GM19193 (cell line): Measurements from ENCODE around the gene PVALB.

Experiments used
- POLR2A ChIP-seq: IDR thresholded peaks from 4 replicates; pipeline ENCODE4 v1.6.1; 2011; ENCODE audit not compliant: insufficient read depth, insufficient read length; ENCODE audit errors: extremely low read depth

PVALB gene

DNA sequence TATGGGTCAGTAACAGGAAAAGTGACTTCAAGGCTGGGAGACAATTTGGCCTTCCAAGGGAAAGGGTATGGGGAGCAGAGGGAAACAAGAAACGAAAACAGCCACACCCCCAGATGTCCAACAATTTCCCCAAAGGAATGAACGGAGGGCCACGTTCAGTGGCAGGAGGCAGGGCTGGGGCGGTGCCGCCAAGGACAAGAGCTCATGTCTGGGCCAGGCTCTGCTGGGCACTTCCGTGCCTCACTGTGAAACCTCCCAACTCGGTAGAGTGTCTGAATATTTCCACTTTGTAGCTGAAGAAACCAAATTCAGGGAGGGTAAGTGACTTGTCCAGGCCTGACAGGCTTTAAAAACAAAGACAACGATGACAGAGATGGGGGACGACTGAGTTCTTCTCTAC lies 52.8 kb downstream of the PVALB start:
- no peak for TF ChIP-seq POLR2A

DNA sequence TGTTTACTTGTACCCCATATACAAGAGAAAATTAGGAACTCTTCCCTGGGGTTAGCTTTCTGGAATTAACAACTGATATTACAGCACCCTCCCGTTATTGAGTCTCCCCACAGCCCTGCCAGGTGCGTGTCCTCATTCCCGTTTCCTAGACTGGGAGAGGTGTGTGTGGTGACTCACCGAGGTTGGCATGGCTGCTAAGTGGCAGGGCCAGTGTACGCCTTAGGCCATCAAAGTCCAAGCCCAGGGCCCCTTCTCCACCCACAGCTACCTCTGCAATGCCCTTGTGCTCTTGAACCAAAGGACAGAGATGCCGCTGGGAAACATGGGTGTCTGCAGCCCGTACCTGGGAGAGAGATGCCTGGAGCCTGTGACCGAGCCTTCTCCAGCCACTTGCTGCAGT lies 53.3 kb downstream of the PVALB start:
- TF ChIP-seq POLR2A, result no peak

DNA sequence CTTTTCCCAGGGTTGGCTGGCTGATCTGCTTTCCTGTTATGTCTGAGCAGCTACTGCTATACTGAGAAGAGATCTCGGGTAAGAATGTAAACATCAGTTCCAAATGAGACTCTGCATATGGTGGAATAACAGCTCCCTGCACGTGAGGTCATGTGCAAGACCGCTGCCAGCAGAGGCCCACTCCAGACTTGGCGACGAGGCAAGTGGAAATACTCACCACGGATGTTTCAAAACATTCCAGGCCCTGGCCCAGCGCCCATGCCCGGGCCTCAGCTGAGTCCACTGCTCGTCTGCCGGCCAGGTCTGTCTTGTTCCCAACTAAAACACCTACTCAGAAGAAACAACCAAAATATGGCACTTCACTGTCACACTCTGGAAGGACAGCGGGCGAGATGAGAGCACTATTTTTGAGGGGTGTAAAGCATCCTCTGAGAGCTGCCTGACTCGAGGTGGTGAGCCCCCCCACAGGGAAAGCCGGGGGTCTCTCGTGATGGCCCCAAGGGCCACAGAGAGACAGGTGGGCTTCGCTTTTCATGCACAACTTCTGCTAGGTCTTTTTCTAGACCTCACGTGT lies 54.1 kb downstream of the PVALB start:
- TF ChIP-seq POLR2A, result no peak

DNA sequence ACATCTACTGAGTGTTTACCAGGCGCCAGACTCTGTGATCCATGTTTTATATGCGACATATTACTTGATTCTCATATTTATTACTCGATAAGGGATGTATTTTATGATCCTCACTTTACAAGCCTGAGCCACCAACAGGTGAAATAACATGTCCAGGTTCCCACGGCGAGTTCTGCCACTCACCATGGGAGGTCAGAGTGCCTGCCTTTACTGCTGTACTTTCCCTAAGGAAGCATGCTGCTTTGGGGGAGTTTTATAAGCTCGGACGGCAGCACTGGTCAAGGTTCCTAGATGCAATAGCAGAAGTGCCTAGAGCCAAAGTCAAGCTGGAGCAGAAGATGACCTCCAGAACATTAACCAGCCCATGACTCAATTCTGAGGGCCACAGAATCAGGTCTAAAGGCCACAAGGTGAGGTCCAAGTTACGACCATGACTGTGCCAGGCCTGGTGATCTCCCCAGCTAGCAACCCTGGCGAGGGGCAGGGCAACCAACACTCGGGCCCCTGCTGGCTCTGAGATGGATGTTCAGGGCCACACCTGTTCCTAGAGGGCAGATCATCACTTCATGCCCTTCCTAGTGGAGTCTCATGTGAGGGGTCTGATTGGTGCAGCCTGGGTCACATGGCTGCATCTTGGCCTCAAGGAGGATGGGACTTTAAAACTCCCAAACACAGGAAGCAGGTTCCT lies 55.1 kb downstream of the PVALB start:
- no peak for TF ChIP-seq POLR2A

DNA sequence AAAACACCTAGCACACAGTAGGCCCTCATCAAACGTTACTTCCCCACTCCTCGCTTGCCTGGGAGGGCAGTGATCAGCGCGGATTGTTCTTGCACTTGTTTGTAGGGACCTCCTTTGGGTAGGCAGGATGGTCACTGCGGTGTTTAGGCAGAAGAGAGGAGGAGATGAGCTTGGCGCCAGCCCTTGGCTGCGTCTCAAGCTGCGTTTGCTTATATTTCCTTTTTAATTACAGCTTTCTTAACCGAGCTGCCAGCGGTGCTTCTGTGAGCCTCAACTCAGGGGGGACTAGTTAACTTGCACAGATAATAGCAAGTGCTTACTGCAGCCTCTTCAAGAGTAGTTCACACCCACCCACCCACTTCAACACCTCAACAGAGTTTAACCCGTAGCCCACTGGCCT lies 56.0 kb downstream of the PVALB start:
- no peak for TF ChIP-seq POLR2A

DNA sequence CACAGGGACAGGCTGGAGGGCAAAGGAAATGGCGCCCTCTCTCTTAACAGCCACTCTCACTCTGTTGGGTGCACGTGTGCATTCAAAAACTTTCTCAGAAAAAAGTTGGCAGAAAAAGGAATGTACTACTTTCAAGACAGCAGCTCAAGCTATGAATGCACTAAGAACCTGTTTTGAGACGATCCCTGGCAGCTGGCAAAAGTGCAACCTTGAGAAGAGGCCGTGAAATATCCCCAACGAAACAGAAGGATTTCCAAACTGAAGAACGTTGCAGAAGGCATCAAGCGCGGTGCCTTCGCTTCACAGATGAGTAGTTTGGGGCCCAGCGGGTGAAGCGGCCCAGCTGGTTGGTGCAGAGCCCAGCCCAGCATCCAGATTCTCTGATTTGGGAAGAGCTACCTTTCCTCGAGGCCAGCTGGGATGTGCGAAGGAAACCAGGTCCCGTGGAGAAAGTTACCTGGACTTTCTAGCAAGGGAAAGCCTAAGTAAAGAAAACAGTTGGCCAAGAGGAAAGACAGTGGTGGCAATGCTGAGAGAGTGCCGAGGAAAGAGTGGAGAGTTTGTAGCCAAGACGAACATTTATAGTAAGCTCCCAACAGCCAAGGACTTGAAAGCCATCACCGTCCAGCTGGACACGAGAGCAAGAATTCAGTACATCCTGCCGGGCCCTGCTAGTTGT lies 57.2 kb downstream of the PVALB start:
- no peak for TF ChIP-seq POLR2A

DNA sequence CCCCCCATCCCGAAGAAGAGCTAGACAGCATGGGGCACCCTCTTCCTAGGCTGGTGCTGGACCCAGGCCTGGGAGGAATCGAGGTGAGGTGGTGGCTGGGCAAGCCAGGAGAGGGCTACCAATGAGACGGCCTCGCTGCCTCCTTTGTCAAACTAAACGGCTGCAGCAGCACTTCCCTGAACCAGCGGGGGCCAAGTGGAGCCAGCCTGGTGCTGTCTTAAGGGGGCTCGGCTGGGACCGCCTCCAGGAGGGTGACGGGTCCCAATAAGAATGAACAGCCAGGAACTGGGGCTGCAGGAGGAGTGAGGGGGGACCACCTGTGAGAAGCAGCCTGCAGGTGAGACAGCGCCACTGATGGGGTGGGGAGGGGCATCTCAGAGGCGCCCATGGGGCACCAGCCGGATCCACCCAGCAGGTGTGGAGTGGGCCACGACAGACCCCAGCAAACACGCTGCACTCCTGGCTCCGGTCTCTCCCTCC lies 58.0 kb downstream of the PVALB start:
- TF ChIP-seq POLR2A, result no peak

DNA sequence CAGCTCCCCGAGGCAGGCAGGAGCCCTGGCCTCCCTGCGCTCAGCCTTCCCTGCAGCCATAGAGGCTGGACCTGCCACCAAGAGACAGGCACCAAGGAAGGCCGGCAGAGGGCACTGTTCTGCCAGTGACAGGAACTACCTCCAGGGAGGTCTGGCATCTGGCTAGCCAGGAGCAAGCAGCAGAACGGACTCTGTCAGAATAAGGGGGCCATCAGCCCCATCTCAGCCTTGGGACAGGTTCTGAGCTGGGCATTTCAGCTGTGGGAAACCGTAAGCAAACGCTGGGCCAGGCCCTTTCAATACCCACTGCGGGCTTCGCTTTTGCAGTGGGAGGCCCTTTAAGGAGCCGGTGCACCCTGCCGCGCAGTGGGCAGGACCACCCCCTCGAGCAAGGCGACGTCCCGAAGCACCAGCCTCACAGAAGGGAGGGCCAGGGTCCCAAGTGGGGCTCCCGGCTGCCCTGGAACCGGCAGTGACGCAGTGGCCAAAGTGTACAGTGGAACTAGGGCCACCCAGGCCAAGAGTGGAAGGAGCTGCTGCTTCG lies 59.1 kb downstream of the PVALB start:
- TF ChIP-seq POLR2A, result no peak

DNA sequence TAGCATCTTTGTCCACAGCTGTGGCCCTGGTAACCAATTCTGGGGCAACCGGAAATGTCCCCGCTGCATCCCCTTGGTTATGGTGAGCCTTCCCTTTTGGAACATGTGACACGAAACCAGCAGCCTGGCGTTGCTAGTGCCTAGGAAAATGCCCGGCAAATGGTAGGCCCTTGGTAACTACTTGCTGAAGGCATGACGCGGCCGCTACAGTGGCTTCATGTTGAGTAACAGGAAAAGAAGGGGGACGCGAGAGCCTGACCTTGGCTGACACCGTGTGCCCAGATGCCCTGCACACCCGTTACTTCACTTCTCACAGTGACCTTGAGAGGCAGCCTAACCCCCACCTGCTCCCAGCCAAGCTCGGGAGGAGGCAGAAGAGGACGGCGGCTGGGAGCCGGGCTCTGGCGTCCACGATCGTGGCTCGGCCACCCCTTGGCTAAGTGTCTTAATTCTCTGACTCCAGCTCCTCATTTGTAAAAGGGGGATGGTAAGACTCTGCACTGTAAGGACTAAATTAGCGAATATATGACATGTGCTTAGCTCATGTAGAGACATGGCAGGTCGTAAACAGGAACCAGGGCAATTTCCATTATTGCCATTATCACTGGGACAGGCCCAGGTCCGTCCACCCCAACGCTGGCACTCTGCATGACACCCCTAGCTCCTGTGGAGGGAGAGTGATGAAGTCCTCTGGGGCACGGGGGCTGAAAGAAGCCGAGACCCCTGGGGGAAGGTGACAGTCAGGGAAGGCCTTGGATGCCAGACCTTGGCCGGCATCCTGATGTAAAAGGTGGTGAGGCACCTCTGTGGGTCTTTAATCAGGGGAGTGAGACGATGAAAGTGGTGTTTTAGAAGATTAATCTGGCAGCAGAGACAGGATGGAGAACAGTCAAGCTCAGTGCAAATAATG lies 59.8 kb downstream of the PVALB start:
- no peak for TF ChIP-seq POLR2A

DNA sequence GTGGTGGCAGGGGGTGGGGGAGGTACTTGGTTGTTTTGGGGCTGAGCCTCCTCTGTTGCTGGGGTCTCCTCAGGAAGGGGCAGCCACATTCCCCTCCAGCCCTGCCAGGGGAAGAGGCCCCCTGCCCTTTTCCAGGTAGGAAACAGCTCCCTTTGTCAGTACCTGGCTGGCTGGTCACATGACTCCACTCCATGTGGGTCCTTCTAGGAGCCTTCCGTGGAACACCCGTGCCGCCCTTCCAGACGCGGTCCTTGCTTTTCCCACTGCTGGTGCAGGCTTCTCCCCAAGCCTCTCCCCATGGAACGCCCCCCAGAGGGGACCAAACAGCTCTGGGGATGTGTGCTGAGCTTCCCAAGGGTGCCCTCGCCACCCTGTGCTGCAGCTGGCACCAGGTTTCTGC lies 60.8 kb downstream of the PVALB start:
- TF ChIP-seq POLR2A, result no peak

DNA sequence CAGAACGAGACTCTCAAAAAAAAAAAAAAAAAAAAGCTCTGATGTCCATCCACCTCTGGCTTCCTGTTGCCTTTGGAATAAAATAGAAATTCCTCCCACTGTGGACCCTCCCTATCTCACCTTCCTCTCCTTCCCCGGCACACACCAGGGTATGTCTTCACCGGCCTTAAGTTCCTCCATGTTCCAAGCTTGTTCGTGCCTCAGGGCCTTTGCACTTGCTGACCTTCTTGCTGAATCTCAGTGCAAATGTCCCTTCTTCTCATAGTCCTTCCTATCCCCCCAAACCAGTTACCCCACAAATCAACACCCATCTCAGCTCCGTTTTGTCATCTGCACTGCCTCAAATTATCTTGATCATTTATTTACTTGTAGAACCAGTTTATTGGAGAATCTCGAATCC lies 61.5 kb downstream of the PVALB start:
- TF ChIP-seq POLR2A, result no peak

DNA sequence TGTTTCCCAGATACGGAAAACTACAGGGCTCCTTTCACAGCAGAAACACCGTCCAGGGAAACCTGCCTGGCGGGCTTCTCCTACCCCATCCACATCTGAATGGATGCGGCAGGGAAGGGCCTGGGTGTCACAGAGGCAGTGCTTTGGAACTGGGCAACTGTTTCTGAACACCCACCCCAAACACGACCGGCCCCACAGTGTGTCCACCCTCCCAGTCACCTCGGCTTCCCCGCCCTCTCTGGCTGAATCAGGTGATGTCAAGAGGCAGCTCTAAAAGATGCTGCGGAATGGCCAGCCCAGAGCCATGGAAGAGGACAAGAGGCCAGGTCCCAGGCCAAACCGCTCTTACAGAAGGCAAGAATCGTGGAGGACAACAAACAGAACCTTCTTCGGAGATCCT lies 62.9 kb downstream of the PVALB start:
- no peak for TF ChIP-seq POLR2A

DNA sequence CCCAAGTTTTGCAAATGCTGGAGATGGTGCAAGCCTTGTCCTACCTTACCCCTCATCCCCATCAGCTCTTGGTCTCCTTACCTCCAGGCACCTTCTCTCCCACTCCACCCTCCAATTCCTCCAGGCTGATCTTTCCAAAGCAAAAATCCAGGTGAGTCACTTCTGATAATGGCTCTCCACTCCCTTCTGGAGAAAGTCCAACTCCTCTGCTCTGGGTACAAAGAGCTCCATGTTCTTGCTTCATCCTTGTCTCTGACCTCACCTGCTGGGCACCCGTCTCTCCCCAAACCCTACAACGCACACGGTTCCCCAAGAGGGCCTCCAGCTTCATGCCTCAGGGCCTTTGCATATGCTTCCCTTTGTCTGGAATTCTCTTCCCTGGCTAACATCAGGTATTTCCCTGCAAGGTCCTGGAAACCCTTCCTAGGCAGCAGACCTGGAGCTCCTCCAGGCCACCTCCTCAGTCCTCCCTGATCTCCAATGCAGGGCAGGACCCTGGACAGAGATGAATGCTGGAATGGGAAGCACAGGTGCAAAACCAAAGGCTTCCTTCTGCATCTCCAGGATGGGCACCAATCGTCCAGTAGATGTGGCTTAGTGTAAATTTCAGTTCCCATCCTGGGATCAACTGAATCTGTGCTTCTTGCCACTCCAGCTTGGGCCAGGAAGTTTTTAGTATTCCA lies 63.6 kb downstream of the PVALB start:
- no peak for TF ChIP-seq POLR2A
